Measurements from ENCODE around the gene GAL3ST1.

GRCh38 chr22:30565341-30565740 is 9.1 kb downstream of the GAL3ST1 start:
- TF ChIP-seq, protein P1, sequence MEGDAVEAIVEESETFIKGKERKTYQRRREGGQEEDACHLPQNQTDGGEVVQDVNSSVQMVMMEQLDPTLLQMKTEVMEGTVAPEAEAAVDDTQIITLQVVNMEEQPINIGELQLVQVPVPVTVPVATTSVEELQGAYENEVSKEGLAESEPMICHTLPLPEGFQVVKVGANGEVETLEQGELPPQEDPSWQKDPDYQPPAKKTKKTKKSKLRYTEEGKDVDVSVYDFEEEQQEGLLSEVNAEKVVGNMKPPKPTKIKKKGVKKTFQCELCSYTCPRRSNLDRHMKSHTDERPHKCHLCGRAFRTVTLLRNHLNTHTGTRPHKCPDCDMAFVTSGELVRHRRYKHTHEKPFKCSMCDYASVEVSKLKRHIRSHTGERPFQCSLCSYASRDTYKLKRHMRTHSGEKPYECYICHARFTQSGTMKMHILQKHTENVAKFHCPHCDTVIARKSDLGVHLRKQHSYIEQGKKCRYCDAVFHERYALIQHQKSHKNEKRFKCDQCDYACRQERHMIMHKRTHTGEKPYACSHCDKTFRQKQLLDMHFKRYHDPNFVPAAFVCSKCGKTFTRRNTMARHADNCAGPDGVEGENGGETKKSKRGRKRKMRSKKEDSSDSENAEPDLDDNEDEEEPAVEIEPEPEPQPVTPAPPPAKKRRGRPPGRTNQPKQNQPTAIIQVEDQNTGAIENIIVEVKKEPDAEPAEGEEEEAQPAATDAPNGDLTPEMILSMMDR (IDR thresholded peaks at IDR 0.05): no peak
- TF ChIP-seq POLR2A (IDR thresholded peaks at IDR 0.05): no peak

Measured in esophagus squamous epithelium (tissue), 4 donors.